ENCODE measurements around the gene CFAP46.

- TF ChIP-seq, protein P1, sequence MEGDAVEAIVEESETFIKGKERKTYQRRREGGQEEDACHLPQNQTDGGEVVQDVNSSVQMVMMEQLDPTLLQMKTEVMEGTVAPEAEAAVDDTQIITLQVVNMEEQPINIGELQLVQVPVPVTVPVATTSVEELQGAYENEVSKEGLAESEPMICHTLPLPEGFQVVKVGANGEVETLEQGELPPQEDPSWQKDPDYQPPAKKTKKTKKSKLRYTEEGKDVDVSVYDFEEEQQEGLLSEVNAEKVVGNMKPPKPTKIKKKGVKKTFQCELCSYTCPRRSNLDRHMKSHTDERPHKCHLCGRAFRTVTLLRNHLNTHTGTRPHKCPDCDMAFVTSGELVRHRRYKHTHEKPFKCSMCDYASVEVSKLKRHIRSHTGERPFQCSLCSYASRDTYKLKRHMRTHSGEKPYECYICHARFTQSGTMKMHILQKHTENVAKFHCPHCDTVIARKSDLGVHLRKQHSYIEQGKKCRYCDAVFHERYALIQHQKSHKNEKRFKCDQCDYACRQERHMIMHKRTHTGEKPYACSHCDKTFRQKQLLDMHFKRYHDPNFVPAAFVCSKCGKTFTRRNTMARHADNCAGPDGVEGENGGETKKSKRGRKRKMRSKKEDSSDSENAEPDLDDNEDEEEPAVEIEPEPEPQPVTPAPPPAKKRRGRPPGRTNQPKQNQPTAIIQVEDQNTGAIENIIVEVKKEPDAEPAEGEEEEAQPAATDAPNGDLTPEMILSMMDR (IDR thresholded peaks at IDR 0.05) = no peak
- TF ChIP-seq REST (IDR thresholded peaks at IDR 0.05; ENCODE audit: insufficient read depth in 1 of 2, low read depth in 2 of 2, low read length in 1 of 2) = no peak
Observed at GRCh38 chr10:132900211-132900756, 42.1 kb downstream of the CFAP46 start.

Data from Panc1 (cell line).